ENCODE data around the gene SSTR3.

DNA sequence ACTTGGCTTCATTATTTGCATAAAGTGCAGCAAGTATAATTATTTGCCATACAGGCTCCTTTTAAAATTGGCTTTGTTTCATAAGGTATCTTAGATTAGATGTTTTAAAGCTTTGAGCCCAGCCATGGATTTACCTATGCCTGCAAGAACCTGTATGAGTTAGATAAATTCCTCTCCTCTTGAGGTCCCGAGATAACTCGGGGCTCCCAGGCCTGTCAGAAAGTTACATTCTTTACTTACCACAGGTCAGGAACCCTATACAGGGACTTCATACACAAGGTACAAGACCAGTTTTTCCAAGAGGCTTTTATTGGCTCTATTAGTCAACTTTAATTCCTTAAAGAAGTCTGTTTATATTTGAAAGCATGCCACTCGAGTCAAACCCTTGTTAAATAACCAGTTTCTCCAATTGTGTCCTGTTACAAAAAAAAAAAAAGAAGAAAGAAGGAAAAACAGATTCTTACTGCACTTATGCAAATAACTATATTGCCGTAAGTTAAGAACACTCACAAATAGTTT lies 22.0 kb downstream of the SSTR3 start:
- TF ChIP-seq, protein P1, sequence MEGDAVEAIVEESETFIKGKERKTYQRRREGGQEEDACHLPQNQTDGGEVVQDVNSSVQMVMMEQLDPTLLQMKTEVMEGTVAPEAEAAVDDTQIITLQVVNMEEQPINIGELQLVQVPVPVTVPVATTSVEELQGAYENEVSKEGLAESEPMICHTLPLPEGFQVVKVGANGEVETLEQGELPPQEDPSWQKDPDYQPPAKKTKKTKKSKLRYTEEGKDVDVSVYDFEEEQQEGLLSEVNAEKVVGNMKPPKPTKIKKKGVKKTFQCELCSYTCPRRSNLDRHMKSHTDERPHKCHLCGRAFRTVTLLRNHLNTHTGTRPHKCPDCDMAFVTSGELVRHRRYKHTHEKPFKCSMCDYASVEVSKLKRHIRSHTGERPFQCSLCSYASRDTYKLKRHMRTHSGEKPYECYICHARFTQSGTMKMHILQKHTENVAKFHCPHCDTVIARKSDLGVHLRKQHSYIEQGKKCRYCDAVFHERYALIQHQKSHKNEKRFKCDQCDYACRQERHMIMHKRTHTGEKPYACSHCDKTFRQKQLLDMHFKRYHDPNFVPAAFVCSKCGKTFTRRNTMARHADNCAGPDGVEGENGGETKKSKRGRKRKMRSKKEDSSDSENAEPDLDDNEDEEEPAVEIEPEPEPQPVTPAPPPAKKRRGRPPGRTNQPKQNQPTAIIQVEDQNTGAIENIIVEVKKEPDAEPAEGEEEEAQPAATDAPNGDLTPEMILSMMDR (IDR thresholded peaks at IDR 0.05; ENCODE audit: insufficient read depth, low read length, poor library complexity, severe bottlenecking), result no peak
- TF ChIP-seq EZH2phosphoT487 (conservative IDR thresholded peaks at IDR 0.05; ENCODE audit: low read length), result no peak
